Neural cell (in vitro differentiated cells): ENCODE data around the gene SWSAP1. TPM values are rescaled to one million over a fixed set of nuclear protein-coding genes. Genes with fewer than 3 reads are reported as not detected.

Source experiments
- H2AFZ ChIP-seq: fragments of 200-600, 300-800 bp; sonication (generic), shearing (Covaris generic); 2 replicates; pipeline ENCODE4 v1.6.0; 2014; ENCODE audit warnings: low read depth, mild to moderate bottlenecking, antibody characterized with exemption, low read length, moderate library complexity
- H3F3A ChIP-seq: fragments of 200-600 bp; shearing (Covaris generic); 2 replicates; pipeline ENCODE4 v1.6.1; 2016; ENCODE audit warnings: mild to moderate bottlenecking, moderate library complexity, mixed read lengths, antibody characterized with exemption, low read length; ENCODE audit not compliant: insufficient read depth, poor library complexity, severe bottlenecking
- H3K27ac ChIP-seq: fragments of 200-600, 300-800 bp; sonication (generic), shearing (Covaris generic); 2 replicates; pipeline ENCODE4 v1.5.1; 2014; ENCODE audit warnings: mild to moderate bottlenecking, low read length, moderate library complexity
- H3K27me3 ChIP-seq: fragments of 300-800, 200-600 bp; sonication (generic), shearing (Covaris generic); 2 replicates; pipeline ENCODE4 v1.6.0; 2014; ENCODE audit warnings: mild to moderate bottlenecking, low read depth, low read length, moderate library complexity; ENCODE audit not compliant: insufficient read depth
- H3K36me3 ChIP-seq: fragments of 300-800, 200-600 bp; sonication (generic), shearing (Covaris generic); 2 replicates; pipeline ENCODE4 v1.5.1; 2014; ENCODE audit warnings: mild to moderate bottlenecking, antibody characterized with exemption, low read length, moderate library complexity; ENCODE audit not compliant: insufficient read depth
- H3K4me2 ChIP-seq: fragments of 300-800, 200-600 bp; sonication (generic), shearing (Covaris generic); 2 replicates; pipeline ENCODE4 v1.6.0; 2014; ENCODE audit warnings: mild to moderate bottlenecking, low read length
- H3K4me3 ChIP-seq: fragments of 300-800, 200-600 bp; sonication (generic), shearing (Covaris generic); 2 replicates; pipeline ENCODE4 v1.5.1; 2014; ENCODE audit warnings: mild to moderate bottlenecking, low read length, moderate library complexity
- H3K79me2 ChIP-seq: fragments of 200-600 bp; shearing (Covaris generic); replicated peaks from 2 replicates; pipeline ENCODE4 v1.6.0; 2014; ENCODE audit warnings: mild to moderate bottlenecking, low read length, moderate library complexity; ENCODE audit not compliant: insufficient read depth
- H3K9ac ChIP-seq: fragments of 300-800, 200-600 bp; sonication (generic), shearing (Covaris generic); 2 replicates; pipeline ENCODE4 v1.6.1; 2016; ENCODE audit warnings: mild to moderate bottlenecking, low read length, mixed read lengths
- H3K9me2 ChIP-seq: fragments of 200-600 bp; shearing (Covaris generic); 2 replicates; pipeline ENCODE4 v1.6.1; 2016; ENCODE audit warnings: mild to moderate bottlenecking, low read length, mixed read lengths; ENCODE audit not compliant: insufficient read depth
- H3K9me3 ChIP-seq: fragments of 200-600, 300-800 bp; sonication (generic), shearing (Covaris generic); 2 replicates; pipeline ENCODE4 v1.6.1; 2016; ENCODE audit warnings: mild to moderate bottlenecking, mixed run types, low read length, moderate library complexity, mixed read lengths
- H4K20me1 ChIP-seq: fragments of 200-600 bp; shearing (Covaris generic); 2 replicates; pipeline ENCODE4 v1.6.1; 2016; ENCODE audit warnings: mild to moderate bottlenecking, mixed run types; ENCODE audit not compliant: insufficient read depth
- CTCF ChIP-seq: fragments of 450-650 bp; IDR thresholded peaks from 2 replicates; pipeline ENCODE4 v1.5.1; 2014; ENCODE audit warnings: antibody characterized with exemption, mild to moderate bottlenecking, moderate library complexity; ENCODE audit not compliant: poor library complexity, severe bottlenecking
- EP300 ChIP-seq: fragments of 450-650 bp; conservative IDR thresholded peaks from 2 replicates; pipeline ENCODE4 v1.6.1; 2014; ENCODE audit warnings: antibody characterized with exemption, mild to moderate bottlenecking, moderate library complexity; ENCODE audit not compliant: poor library complexity, severe bottlenecking
- EZH2 ChIP-seq: fragments of 200-600, 300-800 bp; shearing (Covaris generic), sonication (generic); IDR thresholded peaks from 2 replicates; pipeline ENCODE4 v1.6.1; 2014; ENCODE audit warnings: antibody characterized with exemption, low read length, borderline replicate concordance, mild to moderate bottlenecking; ENCODE audit not compliant: insufficient read depth, poor library complexity, severe bottlenecking
- MXI1 ChIP-seq: fragments of 450-650 bp; conservative IDR thresholded peaks from 2 replicates; pipeline ENCODE4 v1.6.1; 2014; ENCODE audit warnings: antibody characterized with exemption, mild to moderate bottlenecking; ENCODE audit not compliant: poor library complexity, severe bottlenecking
- POLR2AphosphoS5 ChIP-seq: IDR thresholded peaks from 2 replicates; pipeline ENCODE4 v1.6.1; 2012
- RAD21 ChIP-seq: fragments of 450-650 bp; conservative IDR thresholded peaks from 2 replicates; pipeline ENCODE4 v1.6.1; 2014; ENCODE audit warnings: antibody characterized with exemption, mild to moderate bottlenecking, moderate library complexity
- REST ChIP-seq: IDR thresholded peaks from 2 replicates; pipeline ENCODE4 v1.6.1; 2012; ENCODE audit warnings: borderline replicate concordance
- SMC3 ChIP-seq: fragments of 450-650 bp; conservative IDR thresholded peaks from 2 replicates; pipeline ENCODE4 v1.6.1; 2014; ENCODE audit warnings: antibody characterized with exemption, mild to moderate bottlenecking, moderate library complexity; ENCODE audit not compliant: poor library complexity
- TAF1 ChIP-seq: IDR thresholded peaks from 2 replicates; pipeline ENCODE4 v1.6.1; 2012; ENCODE audit warnings: low read depth
- polyA plus RNA-seq: library from polyadenylated mRNA; depleted of rRNA; stranded (reverse); fragments of >200 nt; gene quantifications from 2 replicates; pipeline ENCODE4 v1.2.3, GENCODE V29; 2014

SWSAP1 gene
- polyA plus RNA-seq, 1 donor from 2014 or later, result 2.4 TPM

- Histone ChIP-seq H2AFZ (no peak overlapping the region), H3K36me3 (no peaks in the 10 kb centered on the region), H3K9ac (no peak overlapping the region), H3K27me3 (peaks cover 24% of the 10 kb centered on the region), H4K20me1 (no peaks in the 10 kb centered on the region), H3F3A (no peaks in the 10 kb centered on the region), H3K79me2 (no peaks in the 10 kb centered on the region), H3K9me2 (no peaks in the 10 kb centered on the region), H3K9me3 (no peaks in the 10 kb centered on the region), H3K4me2 (no peak overlapping the region), H3K27ac (no peak overlapping the region), H3K4me3 (peak overlapping the region; percentile 78)
- TF ChIP-seq SMC3 (no peak), RAD21 (no peak), TAF1 (no peak), EP300 (no peak), EZH2 (no peak), CTCF (no peak), MXI1 (no peak), POLR2AphosphoS5 (no peak), REST (no peak)
These were observed 5.4 kb downstream of the SWSAP1 start for GRCh38 chr19:11379857-11380350.

- H2AFZ ChIP-seq, result peak overlapping the region; percentile 82
- TF ChIP-seq MXI1, result peak; percentile 74
- TF ChIP-seq EZH2, result no peak
- peak; percentile 92 for TF ChIP-seq SMC3
- TF ChIP-seq RAD21, result peak; percentile 86
- TF ChIP-seq REST, result peak; percentile 89
- peak; percentile 88 for TF ChIP-seq TAF1
- TF ChIP-seq POLR2AphosphoS5, result peak; percentile 85
- no peak for TF ChIP-seq EP300
- TF ChIP-seq CTCF, result peak; percentile 98
These were observed 6.4 kb downstream of the SWSAP1 start for GRCh38 chr19:11380653-11381537.

More at GRCh38 chr19:11380653-11381537, 6.4 kb downstream of the SWSAP1 start:
- H3K9ac ChIP-seq, result peak overlapping the region; percentile 78
- H3K9me2 ChIP-seq, result no peaks in the 10 kb centered on the region
- H3F3A ChIP-seq, result no peaks in the 10 kb centered on the region
- no peaks in the 10 kb centered on the region for H3K9me3 ChIP-seq
- H4K20me1 ChIP-seq, result no peaks in the 10 kb centered on the region
- H3K4me2 ChIP-seq, result peak overlapping the region; percentile 70
- H3K79me2 ChIP-seq, result no peaks in the 10 kb centered on the region
- H3K4me3 ChIP-seq, result peak overlapping the region; percentile 78
- H3K27ac ChIP-seq, result peak overlapping the region; percentile 87
- peaks cover 24% of the 10 kb centered on the region for H3K27me3 ChIP-seq
- H3K36me3 ChIP-seq, result no peaks in the 10 kb centered on the region
